Measurements from ENCODE around the gene MTSS2. TPM values are rescaled to one million over a fixed set of nuclear protein-coding genes. Genes with fewer than 3 reads are reported as not detected.
A peak's percentile ranks its signal among the peaks of the same experiment; 100 is the strongest.

The MTSS2 gene
- total RNA-seq, 1 donor, result 56.5 TPM

DNA sequence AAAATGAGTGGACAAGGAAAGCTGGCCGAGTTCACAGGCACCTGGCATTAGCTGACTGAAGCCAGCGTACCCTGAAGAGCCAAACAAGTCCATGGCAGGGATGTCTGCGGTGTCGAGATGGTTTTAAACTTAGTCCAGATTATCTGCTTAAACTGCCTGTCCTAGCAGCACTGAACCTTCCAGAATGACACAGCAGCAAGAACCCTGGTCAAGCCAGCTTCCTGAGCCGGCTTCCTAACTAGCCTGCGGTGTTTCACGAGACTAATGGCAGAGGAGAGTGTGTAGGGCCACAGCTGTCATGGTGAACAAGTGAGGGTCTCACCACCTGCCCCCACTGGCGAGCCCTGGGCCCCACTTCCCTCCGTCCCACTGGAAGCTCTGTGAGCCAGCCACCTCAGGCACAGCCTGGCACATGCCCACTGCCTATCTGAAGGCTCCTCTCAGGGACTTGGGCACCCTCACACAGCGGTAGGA lies 28.8 kb upstream of the MTSS2 start:
- H3K79me2 ChIP-seq (ENCODE audit: insufficient read depth, low read length), result peaks cover 13% of the 10 kb centered on the region
- peak; percentile 91 for DNase-seq (ENCODE audit: insufficient read length, low spot score, missing footprints)
- H3K4me2 ChIP-seq (ENCODE audit: insufficient read depth, low read length), result peak overlapping the region; percentile 57
- peak overlapping the region; percentile 12 for H2AFZ ChIP-seq (ENCODE audit: low read length)
- peak overlapping the region; percentile 98 for H3K27ac ChIP-seq (ENCODE audit: low read depth, low read length)
- H3K36me3 ChIP-seq (ENCODE audit: insufficient read depth, low read length), result no peaks in the 10 kb centered on the region
- no peak for TF ChIP-seq CTCF (IDR thresholded peaks at IDR 0.05; ENCODE audit: extremely low read depth, low read depth, low read length)
- H3K4me1 ChIP-seq (ENCODE audit: insufficient read depth, low read length), result peaks cover 38% of the 10 kb centered on the region
- H4K20me1 ChIP-seq (ENCODE audit: insufficient read depth, low read length), result no peaks in the 10 kb centered on the region
- H3K9me3 ChIP-seq (ENCODE audit: low read depth, low read length), result no peaks in the 10 kb centered on the region
- peak overlapping the region; percentile 36 for H3K4me3 ChIP-seq (ENCODE audit: insufficient read depth, low read length)
- H3K27me3 ChIP-seq (ENCODE audit: insufficient read depth, low read length), result no peaks in the 10 kb centered on the region

GRCh38 chr16:70713824-70714223 lies 28.0 kb upstream of the MTSS2 start:
- no peaks in the 10 kb centered on the region for H3K27me3 ChIP-seq (ENCODE audit: insufficient read depth, low read length)
- H2AFZ ChIP-seq (ENCODE audit: low read length), result no peak overlapping the region
- H4K20me1 ChIP-seq (ENCODE audit: insufficient read depth, low read length), result no peaks in the 10 kb centered on the region
- no peak overlapping the region for H3K4me2 ChIP-seq (ENCODE audit: insufficient read depth, low read length)
- no peaks in the 10 kb centered on the region for H3K36me3 ChIP-seq (ENCODE audit: insufficient read depth, low read length)
- no peaks in the 10 kb centered on the region for H3K9me3 ChIP-seq (ENCODE audit: low read depth, low read length)
- no peak for TF ChIP-seq CTCF (IDR thresholded peaks at IDR 0.05; ENCODE audit: extremely low read depth, low read depth, low read length)
- H3K4me1 ChIP-seq (ENCODE audit: insufficient read depth, low read length), result peaks cover 38% of the 10 kb centered on the region
- H3K4me3 ChIP-seq (ENCODE audit: insufficient read depth, low read length), result no peak overlapping the region
- no peak for DNase-seq (ENCODE audit: insufficient read length, low spot score, missing footprints)
- peaks cover 13% of the 10 kb centered on the region for H3K79me2 ChIP-seq (ENCODE audit: insufficient read depth, low read length)
- H3K27ac ChIP-seq (ENCODE audit: low read depth, low read length), result peak overlapping the region; percentile 98

GRCh38 chr16:70713342-70713741 lies 27.5 kb upstream of the MTSS2 start:
- Histone ChIP-seq H3K4me2 (ENCODE audit: insufficient read depth, low read length) (no peak overlapping the region), H3K27me3 (ENCODE audit: insufficient read depth, low read length) (no peaks in the 10 kb centered on the region), H3K9me3 (ENCODE audit: low read depth, low read length) (no peaks in the 10 kb centered on the region), H3K4me1 (ENCODE audit: insufficient read depth, low read length) (peaks cover 34% of the 10 kb centered on the region), H3K36me3 (ENCODE audit: insufficient read depth, low read length) (no peaks in the 10 kb centered on the region), H3K79me2 (ENCODE audit: insufficient read depth, low read length) (peaks cover 13% of the 10 kb centered on the region), H2AFZ (ENCODE audit: low read length) (no peak overlapping the region), H4K20me1 (ENCODE audit: insufficient read depth, low read length) (no peaks in the 10 kb centered on the region), H3K4me3 (ENCODE audit: insufficient read depth, low read length) (no peak overlapping the region), H3K27ac (ENCODE audit: low read depth, low read length) (peak overlapping the region; percentile 65)
- DNase-seq (ENCODE audit: insufficient read length, low spot score, missing footprints), result no peak
- TF ChIP-seq CTCF (IDR thresholded peaks at IDR 0.05; ENCODE audit: extremely low read depth, low read depth, low read length), result no peak

GRCh38 chr16:70712942-70713341 lies 27.1 kb upstream of the MTSS2 start:
- H3K4me1 ChIP-seq (ENCODE audit: insufficient read depth, low read length), result peaks cover 34% of the 10 kb centered on the region
- peaks cover 13% of the 10 kb centered on the region for H3K79me2 ChIP-seq (ENCODE audit: insufficient read depth, low read length)
- H2AFZ ChIP-seq (ENCODE audit: low read length), result no peak overlapping the region

More at GRCh38 chr16:70712942-70713341, 27.1 kb upstream of the MTSS2 start:
- no peak for DNase-seq (ENCODE audit: insufficient read length, low spot score, missing footprints)
- Histone ChIP-seq H3K4me2 (ENCODE audit: insufficient read depth, low read length) (no peak overlapping the region), H4K20me1 (ENCODE audit: insufficient read depth, low read length) (no peaks in the 10 kb centered on the region), H3K36me3 (ENCODE audit: insufficient read depth, low read length) (no peaks in the 10 kb centered on the region), H3K27me3 (ENCODE audit: insufficient read depth, low read length) (no peaks in the 10 kb centered on the region), H3K4me3 (ENCODE audit: insufficient read depth, low read length) (no peak overlapping the region), H3K27ac (ENCODE audit: low read depth, low read length) (peak overlapping the region; percentile 65), H3K9me3 (ENCODE audit: low read depth, low read length) (no peaks in the 10 kb centered on the region)
- no peak for TF ChIP-seq CTCF (IDR thresholded peaks at IDR 0.05; ENCODE audit: extremely low read depth, low read depth, low read length)

Measured in osteoblast (primary cell).